Right ventricle myocardium inferior (tissue), 1 donor: ENCODE measurements around the gene CLEC19A. TPM values are rescaled to one million over a fixed set of nuclear protein-coding genes. Genes with fewer than 3 reads are reported as not detected.
"Not testable (repeated sequence)": the region's sequence is repeated elsewhere in the genome, so short reads cannot be mapped to it uniquely, and the experiment has no call there.

Source experiments
- ATAC-seq: fragments of 200-7000 bp; cut with Tn5 transposase; one replicate; pipeline ENCODE4 v1.9.1; 2020; ENCODE audit warnings: mild to moderate bottlenecking, moderate library complexity
- DNase-seq: peaks from one replicate; pipeline ENCODE4 v3.0.0; 2021; ENCODE audit errors: missing footprints
- intact Hi-C: fragments of 100-400 bp; cut with DNase I; formaldehyde crosslinking; loops from one replicate; pipeline ENCODE4 v1.11.0; 2022
- total RNA-seq: library from RNA; stranded (reverse); fragmentation: NEBNext Ultra II Directional; extraction: Animal tissue kit (Norgen Biotek cat#: 25700); gene quantifications from one replicate; pipeline ENCODE4 v1.2.1, GENCODE V29; 2021
- donor health status: DM: no; HTN: yes; CAD: no; lungs with severe emphysema.

Gene CLEC19A
- total RNA-seq, 1 donor from 2014 or later, result not detected

DNA sequence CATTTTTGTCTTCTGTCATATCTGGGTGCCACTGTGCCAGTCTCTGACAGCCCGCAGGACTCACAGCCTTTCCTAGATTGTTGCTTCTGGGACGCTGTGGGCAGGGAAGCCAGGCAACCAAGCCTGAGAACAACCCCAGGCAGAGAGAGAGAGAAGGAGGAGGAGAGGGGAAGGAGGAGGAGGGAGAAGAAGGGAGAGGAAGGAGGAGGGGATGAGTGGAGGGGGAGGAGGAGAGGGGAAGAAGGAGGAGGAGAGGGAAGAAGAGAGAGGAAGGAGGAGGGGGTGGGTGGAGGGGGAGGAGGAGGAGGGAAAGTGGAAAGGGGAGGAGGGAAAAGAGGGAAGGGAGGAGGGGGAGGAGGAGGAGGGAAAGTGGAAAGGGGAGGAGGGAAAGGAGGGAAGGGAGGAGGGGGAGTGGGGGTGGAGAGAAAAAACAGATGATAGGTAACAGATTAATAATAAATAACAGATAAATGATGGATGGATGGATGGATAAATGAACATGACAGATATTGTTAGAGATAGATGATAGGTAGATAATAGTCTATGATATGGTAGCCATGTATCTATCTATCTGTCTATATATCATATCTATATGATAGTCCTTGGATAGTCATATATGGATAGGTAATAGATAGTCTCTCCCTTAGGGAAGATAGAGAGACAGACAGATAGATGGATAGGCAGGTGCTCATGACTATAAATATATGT is 29.3 kb downstream of the CLEC19A start:
- ATAC-seq, result no peak
- intact Hi-C loops, result no loop called here
- DNase-seq, result no peak

DNA sequence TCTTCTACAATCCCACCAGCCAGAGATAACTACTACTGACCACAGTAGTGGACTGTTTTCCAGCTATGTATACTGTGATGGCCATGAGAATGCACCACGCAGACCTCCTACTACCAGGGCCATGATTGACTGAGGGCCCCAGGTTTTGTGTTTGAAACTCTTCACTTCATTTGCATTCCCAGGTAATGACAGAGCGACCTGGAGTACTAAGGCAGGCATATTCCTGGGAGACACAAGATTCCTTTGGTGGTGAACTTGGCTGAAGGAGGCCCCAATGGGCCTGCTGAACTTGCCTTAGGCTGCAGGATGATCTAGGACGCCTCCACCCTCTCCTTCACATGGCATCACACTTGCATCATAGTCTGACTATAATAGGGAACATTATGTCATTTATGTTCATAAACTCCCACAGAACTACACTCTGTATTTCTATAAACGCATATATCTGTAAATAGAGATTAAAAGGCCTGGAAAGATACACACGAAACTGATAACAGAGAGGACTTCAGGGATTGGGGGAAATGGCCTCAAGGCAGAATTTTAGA is 30.4 kb downstream of the CLEC19A start:
- ATAC-seq (no peak), DNase-seq (no peak)
- intact Hi-C loops, result no loop called here

- intact Hi-C loops, result no loop called here
- DNase-seq (no peak), ATAC-seq (no peak)
These were observed 31.3 kb downstream of the CLEC19A start for GRCh38 chr16:19316846-19317245.

GRCh38 chr16:19321186-19321585 is 35.7 kb downstream of the CLEC19A start:
- intact Hi-C loops, DNase-seq, ATAC-seq: not testable (repeated sequence)

- intact Hi-C loops, result no loop called here
These were observed 38.1 kb downstream of the CLEC19A start for GRCh38 chr16:19323596-19323995.

DNA sequence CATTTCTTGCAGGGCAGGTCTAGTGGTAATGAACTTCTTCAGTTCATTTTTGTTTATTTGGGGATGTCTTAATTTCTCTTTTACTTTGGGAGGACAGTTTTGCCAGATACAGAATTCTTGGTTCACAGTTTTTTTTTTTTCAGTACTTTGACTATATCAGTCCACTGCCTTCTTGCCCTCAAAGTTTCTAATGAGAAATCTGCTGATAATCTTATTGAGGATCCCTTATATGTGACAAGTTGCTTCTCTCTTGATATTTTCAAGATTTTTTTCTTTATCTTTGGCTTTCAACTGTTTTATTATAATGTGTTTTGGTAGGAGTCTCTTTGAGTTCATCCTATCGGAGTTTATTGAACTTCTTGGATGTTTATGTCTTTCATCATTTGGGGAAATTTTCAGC is 42.8 kb downstream of the CLEC19A start:
- intact Hi-C loops, result no loop called here
- DNase-seq, result no peak

More at GRCh38 chr16:19323596-19323995, 38.1 kb downstream of the CLEC19A start:
- ATAC-seq (no peak), DNase-seq (no peak)

GRCh38 chr16:19329932-19330331 is 44.4 kb downstream of the CLEC19A start:
- ATAC-seq (no peak), DNase-seq (no peak)
- intact Hi-C loops, result no loop called here

More for the DNA sequence above, 42.8 kb downstream of the CLEC19A start:
- ATAC-seq, result no peak

- intact Hi-C loops, result no loop called here
- ATAC-seq (no peak), DNase-seq (no peak)
These were observed 45.4 kb downstream of the CLEC19A start for GRCh38 chr16:19330841-19331397.

- intact Hi-C loops, result no loop called here
- no peak for ATAC-seq
- no peak for DNase-seq
These were observed 46.3 kb downstream of the CLEC19A start for GRCh38 chr16:19331794-19332193.

- ATAC-seq (no peak), DNase-seq (no peak)
- intact Hi-C loops, result no loop called here
These were observed 52.8 kb downstream of the CLEC19A start for GRCh38 chr16:19338335-19338734.

DNA sequence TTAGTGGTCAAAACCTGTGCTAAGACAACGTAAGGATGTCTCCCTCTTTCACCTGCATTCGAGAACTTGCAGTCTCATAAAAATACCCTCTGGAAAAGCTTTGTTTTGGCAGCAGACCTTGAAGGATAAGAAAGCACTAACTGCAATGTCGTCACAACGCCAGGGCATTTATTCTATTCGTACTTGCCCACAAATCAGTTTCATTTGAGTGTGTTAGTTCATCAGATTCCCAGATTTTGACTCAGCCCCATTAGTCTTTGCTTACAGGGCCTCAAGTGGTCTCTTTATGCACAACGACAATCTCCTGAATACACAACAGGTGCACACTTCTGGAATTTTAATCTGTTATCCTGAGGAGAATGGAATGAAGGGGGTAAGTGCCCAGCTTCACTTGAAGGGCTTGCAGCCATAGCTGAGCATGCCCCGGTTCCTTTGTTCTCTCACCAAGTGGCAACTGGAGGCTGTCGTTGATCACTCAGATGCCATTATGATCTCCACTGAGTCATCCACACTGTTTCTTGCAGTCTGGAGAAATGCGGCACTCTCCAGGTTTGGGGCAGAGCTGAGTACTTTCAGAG is 58.8 kb downstream of the CLEC19A start:
- no peak for ATAC-seq
- no peak for DNase-seq
- intact Hi-C loops, result no loop called here

DNA sequence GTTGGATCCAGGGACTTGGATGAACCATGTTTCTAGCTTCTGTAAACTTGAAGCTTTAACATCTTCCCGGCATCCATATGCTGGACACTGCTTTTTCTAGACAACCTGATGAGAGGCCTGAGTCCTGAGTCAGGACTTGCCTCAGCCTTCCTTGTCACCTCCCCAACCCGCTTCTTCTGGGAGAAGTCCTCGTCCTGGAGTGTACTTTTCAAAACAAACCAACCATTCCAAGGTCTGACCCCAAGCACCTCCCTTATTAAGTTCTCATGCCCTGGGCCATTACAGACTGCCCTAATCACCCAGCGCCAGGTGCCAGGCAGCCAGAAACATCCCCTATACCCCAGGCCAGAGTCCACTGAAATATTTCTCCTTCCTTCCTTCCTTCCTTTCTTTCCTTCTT is 59.4 kb downstream of the CLEC19A start:
- ATAC-seq (no peak), DNase-seq (no peak)
- intact Hi-C loops, result no loop called here

GRCh38 chr16:19346335-19346922 is 60.9 kb downstream of the CLEC19A start:
- ATAC-seq (no peak), DNase-seq (no peak)
- intact Hi-C loops, result no loop called here

DNA sequence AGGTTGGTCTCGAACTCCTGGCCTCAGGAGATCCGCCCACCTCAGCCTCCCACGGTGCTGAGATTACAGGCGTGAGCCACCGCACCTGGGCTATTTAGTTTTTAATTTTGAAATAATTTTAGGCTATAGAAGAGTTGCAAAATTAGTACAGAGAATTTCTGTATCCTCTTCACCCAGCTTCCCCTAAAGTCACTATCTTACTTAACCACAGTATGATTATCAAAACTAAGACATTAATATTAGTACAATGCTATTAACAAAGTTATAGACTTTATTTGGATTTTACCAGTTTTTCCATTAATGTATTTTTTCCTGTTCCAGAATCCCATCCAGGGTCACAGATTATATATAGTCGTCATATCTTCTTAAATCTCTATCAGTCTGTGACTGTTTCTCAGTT is 62.6 kb downstream of the CLEC19A start:
- DNase-seq (no peak), ATAC-seq (no peak)
- intact Hi-C loops, result no loop called here

GRCh38 chr16:19348578-19349315 is 63.2 kb downstream of the CLEC19A start:
- DNase-seq (no peak), ATAC-seq (no peak)

DNA sequence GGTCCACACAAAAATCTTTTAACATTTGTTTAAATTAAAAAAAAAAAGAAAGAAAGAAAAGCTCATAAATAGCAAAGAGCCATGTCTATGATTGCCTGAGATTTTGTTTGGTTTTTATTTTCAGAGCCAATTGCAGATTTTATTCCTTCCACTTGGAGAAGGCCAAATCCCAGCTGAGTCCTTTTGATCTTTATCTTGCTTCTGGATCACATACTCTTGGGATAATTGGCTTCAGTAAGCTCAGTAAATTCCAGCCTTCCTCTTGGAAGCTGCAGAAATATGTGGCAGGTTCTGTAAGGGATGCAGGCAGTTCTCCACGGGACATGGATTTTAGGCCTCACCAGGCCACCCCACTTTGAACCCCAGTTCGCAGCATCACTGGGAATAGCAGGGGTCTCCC is 68.8 kb downstream of the CLEC19A start:
- DNase-seq (no peak), ATAC-seq (no peak)
- intact Hi-C loops, result no loop called here

More at GRCh38 chr16:19348578-19349315, 63.2 kb downstream of the CLEC19A start:
- intact Hi-C loops, result no loop called here

DNA sequence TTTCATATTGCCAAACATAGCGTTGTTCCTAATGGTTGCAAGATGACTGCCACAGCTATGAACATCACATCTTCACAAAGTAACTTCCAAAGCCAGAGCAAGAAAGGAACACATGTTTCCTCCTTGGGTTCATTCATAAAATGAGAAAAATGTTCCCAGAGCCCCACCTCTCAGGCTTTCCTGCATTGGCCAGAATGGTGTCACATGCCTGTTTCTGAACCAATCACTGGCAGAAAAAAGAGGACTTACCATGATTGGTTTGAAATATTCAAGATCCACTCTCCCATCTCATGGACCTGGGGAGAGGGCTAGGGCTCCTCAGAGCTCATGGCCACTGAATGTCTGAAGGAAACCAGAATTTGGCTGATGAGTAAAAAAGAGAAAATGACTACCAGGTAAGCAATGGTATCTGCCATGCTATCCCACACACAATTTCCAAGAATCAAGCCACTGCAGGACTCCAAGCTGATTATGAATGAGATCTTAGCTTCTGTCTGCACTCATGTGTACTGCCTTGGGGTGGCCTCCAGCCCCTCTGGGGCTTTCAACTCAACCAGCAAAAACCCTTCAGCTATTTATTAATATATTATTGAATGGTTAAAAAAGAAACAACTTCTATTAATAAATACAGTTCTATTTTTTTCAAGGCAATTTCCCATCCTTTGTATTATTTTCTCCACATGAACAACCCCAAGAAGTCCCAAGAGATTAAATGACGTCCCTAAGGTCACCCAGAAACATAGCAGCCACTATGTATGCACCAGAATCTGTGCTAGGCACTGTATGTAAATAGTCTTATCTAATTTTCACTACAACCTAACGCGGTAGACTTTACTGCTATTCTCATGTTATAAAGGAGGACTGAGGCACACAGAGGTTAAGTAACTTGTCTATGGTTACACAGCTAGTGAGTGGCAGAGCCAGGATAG is 70.8 kb downstream of the CLEC19A start:
- no peak for DNase-seq
- no peak for ATAC-seq
- intact Hi-C loops, result no loop called here

DNA sequence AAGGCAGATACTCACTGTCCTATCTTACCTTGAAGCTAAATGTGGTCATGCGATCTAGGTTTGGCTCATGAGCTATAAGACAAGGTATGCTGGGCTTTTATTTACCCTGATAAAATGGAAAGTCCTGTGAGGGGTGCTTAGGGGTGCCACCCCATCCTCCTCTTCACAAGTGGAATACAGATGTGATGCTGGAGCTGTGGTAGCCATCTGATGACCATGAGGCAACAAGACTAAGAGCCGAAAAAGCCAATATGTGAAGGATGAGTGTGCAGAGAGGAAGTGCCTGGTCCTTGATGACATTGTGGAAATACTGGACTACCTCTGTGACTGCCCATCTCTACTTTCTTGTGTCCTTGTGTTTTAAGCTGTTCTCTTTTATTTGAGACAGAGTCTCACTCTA is 74.0 kb downstream of the CLEC19A start:
- ATAC-seq (no peak), DNase-seq (no peak)
- intact Hi-C loops, result no loop called here
